Gastrocnemius medialis (tissue), 4 donors: ENCODE data around the gene UMOD.

Experiments used
- POLR2A ChIP-seq, 2 donors: fragments of 450-650 bp; IDR thresholded peaks; one replicate each; pipeline ENCODE4 v1.6.1; 2017; ENCODE audit warnings: antibody characterized with exemption in 2 of 2, mild to moderate bottlenecking in 2 of 2, moderate library complexity in 2 of 2
- TF ChIP-seq, protein P1 (sequence below), 5 experiments: fragments of 450-650 bp in 3 of 5; fragments of 200-600 bp in 2 of 5; sonication (generic) in 2 of 5; IDR thresholded peaks in 4 of 5; conservative IDR thresholded peaks in 1 of 5; 1 replicate in 4 of 5; 2 replicates in 1 of 5; pipeline ENCODE4 v1.5.1; 2016 to 2019; ENCODE audit warnings: antibody characterized with exemption in 5 of 5, mild to moderate bottlenecking in 3 of 5, moderate library complexity in 3 of 5

DNA sequence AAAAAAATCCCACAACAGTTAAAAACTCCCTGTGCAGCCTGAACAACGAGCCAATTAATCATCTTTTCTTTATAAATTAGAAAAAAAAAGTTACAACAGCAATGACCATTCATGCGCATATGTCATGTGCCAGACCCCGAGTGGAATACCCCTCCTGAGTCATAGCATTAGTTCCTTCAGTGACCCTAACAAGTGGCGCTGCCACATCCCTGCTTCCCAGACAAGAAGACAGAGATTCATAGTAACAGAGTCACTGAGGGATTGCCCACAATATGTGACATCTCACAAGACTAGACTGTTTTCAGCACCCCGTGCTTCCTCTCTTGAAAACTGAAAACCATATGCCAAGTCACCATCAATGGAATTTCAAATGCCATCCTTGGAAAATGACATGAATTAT, 7.9 kb downstream of the UMOD start:
- TF ChIP-seq, protein P1, sequence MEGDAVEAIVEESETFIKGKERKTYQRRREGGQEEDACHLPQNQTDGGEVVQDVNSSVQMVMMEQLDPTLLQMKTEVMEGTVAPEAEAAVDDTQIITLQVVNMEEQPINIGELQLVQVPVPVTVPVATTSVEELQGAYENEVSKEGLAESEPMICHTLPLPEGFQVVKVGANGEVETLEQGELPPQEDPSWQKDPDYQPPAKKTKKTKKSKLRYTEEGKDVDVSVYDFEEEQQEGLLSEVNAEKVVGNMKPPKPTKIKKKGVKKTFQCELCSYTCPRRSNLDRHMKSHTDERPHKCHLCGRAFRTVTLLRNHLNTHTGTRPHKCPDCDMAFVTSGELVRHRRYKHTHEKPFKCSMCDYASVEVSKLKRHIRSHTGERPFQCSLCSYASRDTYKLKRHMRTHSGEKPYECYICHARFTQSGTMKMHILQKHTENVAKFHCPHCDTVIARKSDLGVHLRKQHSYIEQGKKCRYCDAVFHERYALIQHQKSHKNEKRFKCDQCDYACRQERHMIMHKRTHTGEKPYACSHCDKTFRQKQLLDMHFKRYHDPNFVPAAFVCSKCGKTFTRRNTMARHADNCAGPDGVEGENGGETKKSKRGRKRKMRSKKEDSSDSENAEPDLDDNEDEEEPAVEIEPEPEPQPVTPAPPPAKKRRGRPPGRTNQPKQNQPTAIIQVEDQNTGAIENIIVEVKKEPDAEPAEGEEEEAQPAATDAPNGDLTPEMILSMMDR (IDR thresholded peaks at IDR 0.05 in 4 of 5, conservative IDR thresholded peaks at IDR 0.05 in 1 of 5), result no peak
- TF ChIP-seq POLR2A (IDR thresholded peaks at IDR 0.05), result no peak
